Activated naive CD8-positive, alpha-beta T cell treated with anti-CD3 and anti-CD28 coated beads, Interleukin-2, amount 50 U/mL, for 24 hours (primary cell): ENCODE measurements around the gene CDK6.

Experiments
- ATAC-seq: fragments of 150-1000 bp; cut with Tn5 transposase; one replicate; pipeline ENCODE4 v1.10.0; 2021
- DNase-seq: peaks from one replicate; pipeline ENCODE4 v3.0.0; 2021
- H3K27ac Mint-ChIP-seq: one replicate; pipeline ENCODE4 v1.8.0; 2021; ENCODE audit warnings: mild to moderate bottlenecking, mixed read lengths
- H3K27me3 Mint-ChIP-seq: one replicate; pipeline ENCODE4 v1.8.0; 2021; ENCODE audit warnings: mixed read lengths
- H3K36me3 Mint-ChIP-seq: one replicate; pipeline ENCODE4 v1.8.0; 2021; ENCODE audit warnings: low read depth, mixed read lengths
- H3K4me1 Mint-ChIP-seq: one replicate; pipeline ENCODE4 v1.8.0; 2021; ENCODE audit warnings: mixed read lengths
- H3K4me3 Mint-ChIP-seq: one replicate; pipeline ENCODE4 v1.8.0; 2021; ENCODE audit warnings: mild to moderate bottlenecking, moderate library complexity, mixed read lengths
- H3K9me3 Mint-ChIP-seq: one replicate; pipeline ENCODE4 v1.8.0; 2021; ENCODE audit warnings: mixed read lengths

CDK6 gene

DNA sequence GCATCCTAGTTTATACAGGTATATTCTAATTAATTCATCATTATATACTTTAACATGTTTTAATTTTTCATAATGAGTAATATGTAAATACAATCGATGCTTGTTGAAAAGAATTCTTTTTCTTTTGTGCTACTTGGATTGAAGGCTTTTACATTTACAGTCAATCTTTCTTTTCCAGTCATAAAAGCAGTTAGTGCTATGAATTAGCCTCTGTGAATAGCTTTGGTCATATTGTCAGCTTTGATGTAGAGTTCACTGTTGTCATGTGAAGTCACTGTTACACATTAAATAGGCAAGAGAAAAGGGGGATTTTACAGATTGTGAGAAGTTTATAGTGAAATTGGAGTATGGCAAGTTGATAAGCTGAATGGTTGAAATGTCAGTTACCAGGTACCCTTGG lies 142.9 kb downstream of the CDK6 start:
- peaks cover 73% of the 10 kb centered on the region for H3K4me1 Mint-ChIP-seq
- H3K36me3 Mint-ChIP-seq: peaks cover 54% of the 10 kb centered on the region
- no peak overlapping the region for H3K4me3 Mint-ChIP-seq
- peaks cover 4% of the 10 kb centered on the region for H3K9me3 Mint-ChIP-seq
- H3K27ac Mint-ChIP-seq: peak overlapping the region; percentile 40
- ATAC-seq: no peak
- H3K27me3 Mint-ChIP-seq: no peaks in the 10 kb centered on the region
- no peak for DNase-seq

DNA sequence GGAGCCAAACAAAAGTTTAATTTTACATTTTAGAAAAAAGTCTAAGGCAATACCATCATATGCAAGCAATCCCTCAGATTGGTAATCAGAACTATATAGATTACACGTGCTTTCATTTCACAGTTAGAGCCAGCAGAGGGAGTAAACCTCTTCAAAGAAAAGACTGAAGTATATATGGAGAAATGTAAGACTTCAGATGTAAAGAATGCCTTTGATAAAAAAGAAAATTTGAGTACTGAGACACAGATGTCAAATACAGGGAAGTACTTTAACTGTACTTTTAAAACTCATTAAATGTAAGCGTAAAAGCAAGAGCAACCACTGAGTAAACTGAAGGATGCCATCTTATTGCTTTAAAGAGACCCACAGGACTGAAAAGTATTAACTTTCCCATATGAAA lies 144.8 kb downstream of the CDK6 start:
- no peak for DNase-seq
- Mint-ChIP-seq H3K4me1 (peaks cover 77% of the 10 kb centered on the region), H3K36me3 (peaks cover 68% of the 10 kb centered on the region), H3K27ac (peak overlapping the region; percentile 83), H3K9me3 (peaks cover 4% of the 10 kb centered on the region), H3K27me3 (no peaks in the 10 kb centered on the region), H3K4me3 (no peak overlapping the region)
- peak; percentile 81 for ATAC-seq

DNA sequence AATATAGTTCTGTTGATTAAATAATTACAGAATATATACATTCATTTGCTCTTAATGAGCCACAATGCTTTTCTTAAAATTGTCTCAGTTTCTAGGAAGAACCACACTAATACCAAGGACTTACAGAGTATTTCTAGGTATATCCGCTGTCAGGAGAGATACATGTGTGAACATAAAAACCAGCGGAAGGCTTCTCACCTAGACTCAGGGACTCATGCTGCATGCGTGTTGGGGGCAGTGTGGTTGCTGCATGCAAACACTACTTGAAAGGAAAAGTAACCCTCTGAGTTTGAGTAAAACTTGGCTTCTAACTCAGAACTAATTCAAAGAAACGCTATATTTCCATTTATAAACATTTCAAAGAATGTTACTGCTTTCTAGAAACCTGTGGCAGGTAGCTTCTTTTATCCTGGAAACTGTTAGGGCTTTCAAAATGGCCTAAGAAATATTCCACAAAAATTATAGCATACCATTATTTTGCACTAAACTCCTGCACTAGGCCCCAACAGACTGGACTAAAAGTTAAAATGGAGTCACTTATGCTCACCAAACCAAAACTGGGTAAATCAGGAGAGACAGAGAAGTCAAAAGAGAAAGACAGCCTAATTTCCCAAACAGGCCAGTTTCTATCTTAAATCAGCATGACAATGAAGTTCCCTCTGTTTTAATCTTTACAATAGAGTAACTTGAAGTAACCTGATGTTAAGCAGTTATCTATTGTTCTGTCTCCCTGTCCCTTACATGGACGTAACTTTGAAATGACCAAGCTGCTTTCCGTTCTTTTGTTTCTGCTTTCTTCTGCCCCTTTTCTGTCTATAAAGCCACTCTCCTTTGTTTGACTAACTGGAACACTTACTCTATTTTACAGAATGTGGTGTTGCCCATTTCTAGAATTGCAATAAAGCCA lies 151.0 kb downstream of the CDK6 start:
- Mint-ChIP-seq H3K4me3 (peak overlapping the region; percentile 40), H3K9me3 (peaks cover 4% of the 10 kb centered on the region), H3K27ac (peak overlapping the region; percentile 93), H3K4me1 (peaks cover 87% of the 10 kb centered on the region), H3K36me3 (peaks cover 78% of the 10 kb centered on the region), H3K27me3 (no peaks in the 10 kb centered on the region)
- ATAC-seq (peak; percentile 93), DNase-seq (peak; percentile 50)

DNA sequence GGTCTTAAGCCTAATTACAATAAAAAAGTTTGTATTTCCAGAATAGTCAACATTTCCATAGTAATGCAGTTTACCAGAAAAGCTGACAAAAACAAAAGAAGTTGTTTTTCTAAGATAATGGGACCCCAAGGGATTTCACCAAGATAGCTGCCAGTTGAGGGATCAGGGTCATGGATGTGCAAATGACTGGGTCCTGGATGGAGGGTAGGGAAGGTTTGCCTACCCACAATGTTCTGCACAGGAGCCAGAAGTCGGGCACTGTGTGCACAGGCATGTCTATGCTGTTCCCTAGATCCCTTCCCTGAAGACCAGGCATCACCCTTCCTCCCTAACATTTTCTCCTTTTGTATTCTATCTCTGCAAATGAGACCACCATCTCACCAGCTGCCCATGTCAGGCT lies 152.1 kb downstream of the CDK6 start:
- Mint-ChIP-seq H3K9me3 (peaks cover 4% of the 10 kb centered on the region), H3K4me3 (peak overlapping the region; percentile 45), H3K27me3 (no peaks in the 10 kb centered on the region), H3K4me1 (peaks cover 80% of the 10 kb centered on the region), H3K27ac (peak overlapping the region; percentile 93), H3K36me3 (peaks cover 69% of the 10 kb centered on the region)
- no peak for DNase-seq
- ATAC-seq: no peak

DNA sequence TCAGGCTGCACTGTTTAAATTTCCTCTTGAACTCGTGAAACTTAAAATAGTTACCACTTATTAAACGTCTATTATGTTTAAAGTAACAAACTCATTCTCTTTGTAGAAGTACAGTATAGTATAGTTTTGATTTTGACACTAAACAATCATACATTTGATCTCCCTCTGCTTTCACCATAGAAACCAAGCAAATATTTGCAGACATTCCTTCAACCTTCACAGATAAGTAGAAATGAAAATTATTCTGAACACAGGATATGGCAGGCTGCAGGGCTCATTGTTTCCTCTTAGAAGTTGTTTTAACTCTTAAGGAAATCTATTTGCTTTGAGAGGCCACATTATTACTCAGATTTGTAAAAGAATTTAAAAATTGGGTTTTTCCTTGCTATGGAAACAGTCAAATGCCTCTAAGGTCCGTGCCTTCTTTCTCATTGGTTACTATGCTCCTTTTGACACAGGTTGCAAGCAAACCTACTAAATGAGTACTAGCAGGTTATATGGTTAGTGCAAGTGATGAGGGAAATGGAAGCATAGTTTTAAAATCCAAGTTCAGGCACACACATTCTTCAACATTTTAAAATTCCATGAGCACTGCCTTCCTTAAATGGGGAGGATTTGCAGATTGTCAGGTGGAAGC lies 153.4 kb downstream of the CDK6 start:
- DNase-seq: no peak
- peak overlapping the region; percentile 45 for H3K4me3 Mint-ChIP-seq

DNA sequence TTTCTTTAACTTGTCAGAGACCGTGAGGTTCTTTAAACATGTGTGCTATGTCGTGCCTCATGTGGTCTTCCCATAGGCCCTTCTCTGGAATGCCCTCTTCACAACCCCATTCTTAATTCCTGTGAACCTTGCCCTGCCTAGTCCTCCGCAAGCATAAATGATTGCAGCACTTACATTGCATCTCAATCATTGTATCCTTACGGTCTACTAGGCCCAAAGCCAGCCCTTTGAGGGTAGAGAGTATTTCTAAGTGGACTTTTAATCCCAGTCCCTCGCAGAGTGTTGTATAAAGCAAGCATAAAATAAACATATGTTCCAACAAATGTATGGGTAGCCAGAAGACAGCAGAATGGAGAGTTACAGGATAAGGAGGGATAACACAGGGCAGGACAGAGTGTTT lies 154.0 kb downstream of the CDK6 start:
- H3K36me3 Mint-ChIP-seq: peaks cover 66% of the 10 kb centered on the region
- peaks cover 80% of the 10 kb centered on the region for H3K4me1 Mint-ChIP-seq
- no peak overlapping the region for H3K4me3 Mint-ChIP-seq

More for the DNA sequence above, 153.4 kb downstream of the CDK6 start:
- Mint-ChIP-seq H3K9me3 (peaks cover 4% of the 10 kb centered on the region), H3K36me3 (peaks cover 71% of the 10 kb centered on the region), H3K27ac (peak overlapping the region; percentile 93), H3K27me3 (no peaks in the 10 kb centered on the region), H3K4me1 (peaks cover 80% of the 10 kb centered on the region)
- peak; percentile 64 for ATAC-seq

DNA sequence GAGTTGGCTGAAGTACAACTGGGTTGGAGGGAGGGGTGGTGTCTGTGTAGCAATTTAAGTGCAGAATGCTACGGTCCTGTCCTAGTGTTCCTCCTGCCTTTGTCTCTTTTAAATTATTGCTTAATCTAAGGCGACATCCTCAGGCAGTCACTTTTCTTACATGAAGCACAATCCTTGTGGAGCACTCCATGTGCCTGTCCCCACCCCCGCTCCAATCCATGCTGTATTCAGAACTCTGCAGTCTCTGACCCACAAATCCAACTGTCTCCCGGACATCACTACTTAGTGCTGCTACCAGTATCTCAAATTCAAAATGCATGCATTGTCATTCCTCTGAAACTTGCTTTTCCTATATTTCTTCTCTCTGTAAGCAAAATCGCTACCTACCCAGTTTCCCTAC lies 154.7 kb downstream of the CDK6 start:
- H3K4me3 Mint-ChIP-seq: no peak overlapping the region

More for the DNA sequence above, 154.0 kb downstream of the CDK6 start:
- Mint-ChIP-seq H3K27me3 (no peaks in the 10 kb centered on the region), H3K27ac (peak overlapping the region; percentile 93), H3K9me3 (peaks cover 4% of the 10 kb centered on the region)
- no peak for DNase-seq
- no peak for ATAC-seq

DNA sequence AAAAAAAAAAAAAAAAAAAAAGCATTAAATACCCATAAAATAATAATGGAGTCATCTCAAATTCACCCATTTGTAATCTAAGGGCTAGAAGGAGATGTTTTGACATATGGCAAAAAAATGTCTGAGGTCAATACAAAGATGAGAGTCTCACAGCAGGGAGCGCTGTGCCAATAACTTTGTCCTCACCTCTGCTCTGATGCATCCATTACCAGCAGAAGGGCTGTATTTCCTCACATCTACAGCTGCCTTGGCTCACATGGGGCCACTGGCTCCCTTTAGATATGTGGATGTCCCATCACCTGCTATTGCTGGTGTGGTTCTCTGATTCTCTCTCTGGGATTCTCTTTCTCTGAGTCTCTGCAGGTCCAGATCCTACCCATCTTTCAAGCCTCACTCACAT lies 155.9 kb downstream of the CDK6 start:
- ATAC-seq (no peak), DNase-seq (no peak)
- H3K27me3 Mint-ChIP-seq: no peaks in the 10 kb centered on the region
- peaks cover 66% of the 10 kb centered on the region for H3K4me1 Mint-ChIP-seq
- H3K9me3 Mint-ChIP-seq: peaks cover 4% of the 10 kb centered on the region
- peak overlapping the region; percentile 57 for H3K27ac Mint-ChIP-seq
- H3K4me3 Mint-ChIP-seq: no peak overlapping the region
- H3K36me3 Mint-ChIP-seq: peaks cover 61% of the 10 kb centered on the region

More for the DNA sequence above, 154.7 kb downstream of the CDK6 start:
- peaks cover 4% of the 10 kb centered on the region for H3K9me3 Mint-ChIP-seq
- DNase-seq (no peak), ATAC-seq (no peak)
- H3K27ac Mint-ChIP-seq: peak overlapping the region; percentile 93
- no peaks in the 10 kb centered on the region for H3K27me3 Mint-ChIP-seq
- H3K36me3 Mint-ChIP-seq: peaks cover 63% of the 10 kb centered on the region
- peaks cover 75% of the 10 kb centered on the region for H3K4me1 Mint-ChIP-seq

DNA sequence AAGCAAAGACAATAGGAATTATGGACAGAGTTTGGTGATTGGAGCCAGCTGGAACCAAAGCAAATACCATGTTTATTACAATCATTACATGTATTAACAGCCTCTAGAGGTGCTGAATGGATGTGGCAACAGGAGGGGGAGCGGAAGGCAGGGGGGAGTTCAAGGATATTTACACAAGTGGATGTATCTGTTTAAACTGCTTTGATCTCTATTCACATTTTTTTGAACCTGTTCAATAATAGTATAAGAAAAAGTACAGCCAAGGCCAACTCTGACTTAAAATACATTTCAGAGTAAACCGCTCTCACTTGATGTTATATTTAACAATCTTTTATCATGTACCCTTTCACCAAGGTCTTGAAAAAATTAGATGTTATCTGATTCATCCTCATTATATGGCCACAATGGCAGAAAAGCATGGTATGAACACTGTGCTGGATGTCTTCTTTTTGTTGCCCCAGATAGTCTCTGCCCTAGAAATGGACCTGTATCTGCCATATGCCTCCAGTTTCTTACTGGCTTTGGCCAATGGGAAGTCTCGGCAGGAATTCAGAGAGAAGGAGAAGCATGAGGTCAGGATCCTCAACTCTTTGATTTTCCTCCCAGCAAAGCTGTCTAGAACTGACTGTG lies 158.0 kb downstream of the CDK6 start:
- no peaks in the 10 kb centered on the region for H3K27me3 Mint-ChIP-seq
- peaks cover 59% of the 10 kb centered on the region for H3K4me1 Mint-ChIP-seq
- H3K4me3 Mint-ChIP-seq: no peak overlapping the region
- H3K27ac Mint-ChIP-seq: peak overlapping the region; percentile 45
- DNase-seq (no peak), ATAC-seq (no peak)
- H3K9me3 Mint-ChIP-seq: peaks cover 7% of the 10 kb centered on the region
- peaks cover 56% of the 10 kb centered on the region for H3K36me3 Mint-ChIP-seq

DNA sequence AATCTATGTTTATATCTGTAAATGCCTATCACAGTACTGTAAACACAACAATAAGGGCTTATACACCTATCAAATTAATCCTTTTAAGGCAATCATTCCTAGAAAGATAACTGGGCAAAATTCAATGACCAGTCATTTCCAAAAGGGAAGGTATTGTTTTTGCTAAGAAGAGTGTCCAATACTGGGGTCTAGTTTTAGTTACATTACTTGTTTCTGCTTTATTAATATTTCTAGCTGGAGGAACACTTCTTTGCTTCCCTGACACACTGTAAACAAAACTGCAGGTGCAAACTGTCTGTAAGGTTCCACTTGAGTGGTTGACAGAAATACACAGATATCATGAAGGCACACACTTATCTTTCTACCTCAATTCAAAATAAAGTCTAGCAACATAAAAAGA lies 162.0 kb downstream of the CDK6 start:
- Mint-ChIP-seq H3K27ac (peak overlapping the region; percentile 26), H3K4me1 (peaks cover 59% of the 10 kb centered on the region), H3K9me3 (peaks cover 4% of the 10 kb centered on the region), H3K4me3 (no peak overlapping the region), H3K36me3 (peaks cover 60% of the 10 kb centered on the region), H3K27me3 (no peaks in the 10 kb centered on the region)
- ATAC-seq (no peak), DNase-seq (no peak)

DNA sequence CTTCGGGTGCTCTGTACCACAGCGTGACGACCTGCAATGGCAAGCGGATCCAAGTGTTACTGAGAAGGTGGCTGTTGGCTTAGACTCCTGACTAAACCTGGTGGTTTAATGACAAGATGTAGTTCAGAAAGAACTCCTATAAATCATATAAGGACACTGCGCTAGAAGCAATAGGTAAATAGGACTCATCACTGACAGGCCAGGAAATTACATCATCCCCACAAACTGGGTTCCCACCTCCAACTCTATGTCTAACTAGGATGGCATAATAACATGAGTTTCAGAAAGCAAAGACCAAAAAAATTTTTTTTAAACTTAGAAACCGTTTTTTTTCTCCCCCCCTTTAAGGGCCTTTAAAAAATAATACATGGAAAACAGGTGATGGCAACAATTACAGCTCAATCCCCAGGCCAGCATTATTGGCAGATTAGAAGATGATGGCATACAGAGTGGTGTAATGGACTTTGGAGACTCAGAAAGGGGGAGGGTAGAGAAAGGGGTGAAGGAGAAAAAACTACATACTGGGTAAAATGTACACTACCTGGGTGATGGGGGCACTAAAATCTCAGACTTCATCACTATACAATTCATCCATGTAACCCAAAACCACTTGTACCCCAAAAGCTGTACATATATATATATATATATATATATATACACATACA lies 164.7 kb downstream of the CDK6 start:
- peaks cover 55% of the 10 kb centered on the region for H3K36me3 Mint-ChIP-seq
- peak; percentile 65 for ATAC-seq
- H3K27me3 Mint-ChIP-seq: no peaks in the 10 kb centered on the region
- no peak overlapping the region for H3K4me3 Mint-ChIP-seq
- H3K9me3 Mint-ChIP-seq: peaks cover 4% of the 10 kb centered on the region
- H3K27ac Mint-ChIP-seq: peak overlapping the region; percentile 55
- no peak for DNase-seq
- H3K4me1 Mint-ChIP-seq: peaks cover 49% of the 10 kb centered on the region

DNA sequence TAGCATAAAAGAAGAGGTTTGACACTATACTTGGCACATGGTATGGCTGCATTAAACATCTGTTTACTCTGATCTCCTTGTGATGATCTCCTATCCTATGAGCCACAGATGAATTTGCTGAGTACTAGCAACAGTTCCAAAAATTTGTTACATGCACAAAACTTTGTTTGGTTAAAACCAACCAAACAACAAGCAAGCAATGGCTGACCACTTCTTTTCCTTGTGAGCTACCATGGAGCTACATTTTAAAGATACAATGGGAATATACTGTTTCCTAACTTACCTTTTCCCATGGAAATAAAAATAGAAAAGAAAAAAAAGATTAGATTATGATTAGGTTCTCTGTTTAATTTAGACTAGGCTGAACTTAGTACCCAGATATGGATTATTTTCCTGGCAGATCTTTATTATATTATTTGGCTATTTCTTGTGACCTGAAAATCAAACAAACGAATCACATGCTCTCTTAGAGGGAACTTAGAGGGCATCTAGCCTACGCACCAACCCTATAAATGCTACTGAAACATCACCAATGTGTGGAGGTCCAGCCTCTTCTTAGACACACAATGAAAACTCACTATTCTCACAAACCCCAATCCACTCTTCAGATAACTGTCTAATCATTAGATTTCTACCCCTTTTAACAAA lies 166.0 kb downstream of the CDK6 start:
- Mint-ChIP-seq H3K36me3 (peaks cover 65% of the 10 kb centered on the region), H3K4me1 (peaks cover 54% of the 10 kb centered on the region), H3K4me3 (peak overlapping the region; percentile 3), H3K27me3 (no peaks in the 10 kb centered on the region), H3K27ac (no peak overlapping the region), H3K9me3 (peaks cover 4% of the 10 kb centered on the region)
- DNase-seq (no peak), ATAC-seq (no peak)

DNA sequence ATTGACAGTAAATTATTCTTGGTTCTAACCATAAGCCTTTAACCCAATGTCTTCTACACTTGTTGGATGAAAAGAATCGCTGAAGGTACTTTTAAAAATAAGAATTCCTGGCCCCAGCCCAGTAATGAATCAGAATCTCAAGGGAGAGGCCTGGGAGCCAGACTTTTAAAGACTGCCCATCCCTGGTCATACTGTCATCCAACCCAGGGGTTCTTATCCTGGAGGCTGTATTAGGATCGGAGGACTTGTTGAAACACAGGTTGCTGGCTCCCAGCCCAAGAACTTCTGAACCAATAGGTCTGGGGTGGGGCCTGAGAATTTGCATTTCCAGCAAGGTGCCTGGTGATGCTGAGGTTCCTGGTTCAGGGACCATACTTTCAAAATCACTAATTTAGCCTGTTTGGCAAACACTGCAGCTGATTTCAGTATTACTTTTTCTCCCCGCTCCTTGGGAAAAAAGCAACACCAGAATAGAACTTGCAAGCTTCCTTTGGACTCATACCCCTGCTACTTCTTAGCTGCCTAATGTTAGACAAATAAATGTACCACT lies 166.7 kb downstream of the CDK6 start:
- Mint-ChIP-seq H3K4me1 (peaks cover 60% of the 10 kb centered on the region), H3K9me3 (peaks cover 4% of the 10 kb centered on the region), H3K4me3 (no peak overlapping the region), H3K27ac (no peak overlapping the region), H3K36me3 (peaks cover 67% of the 10 kb centered on the region), H3K27me3 (no peaks in the 10 kb centered on the region)
- DNase-seq (no peak), ATAC-seq (no peak)

DNA sequence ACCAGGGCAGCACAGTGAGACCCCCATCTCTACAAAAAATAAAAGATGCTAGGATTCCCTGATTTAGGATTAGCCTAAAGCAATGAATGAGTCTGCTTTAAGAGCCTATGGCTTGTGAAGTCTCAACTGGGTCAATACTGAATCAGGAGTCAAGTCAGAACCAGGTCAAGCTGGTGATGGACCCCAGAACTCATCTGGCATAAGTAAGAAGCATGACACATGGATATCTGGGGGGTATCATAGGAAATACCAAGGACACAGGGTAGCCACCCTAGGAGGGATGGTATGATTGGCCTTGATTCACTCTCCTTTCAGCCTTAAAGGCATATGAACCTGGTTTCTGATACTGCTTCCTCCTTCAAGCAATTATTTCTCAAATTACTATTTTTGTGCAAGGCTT lies 167.8 kb downstream of the CDK6 start:
- H3K36me3 Mint-ChIP-seq: peaks cover 65% of the 10 kb centered on the region
- DNase-seq (no peak), ATAC-seq (no peak)
- no peaks in the 10 kb centered on the region for H3K27me3 Mint-ChIP-seq
- H3K27ac Mint-ChIP-seq: peak overlapping the region; percentile 52
- peaks cover 61% of the 10 kb centered on the region for H3K4me1 Mint-ChIP-seq
- no peak overlapping the region for H3K4me3 Mint-ChIP-seq
- H3K9me3 Mint-ChIP-seq: no peaks in the 10 kb centered on the region
